Fibroblast of the conjunctiva (primary cell): ENCODE measurements around the gene GPATCH3.
"Not testable (repeated sequence)": the region's sequence is repeated elsewhere in the genome, so short reads cannot be mapped to it uniquely, and the experiment has no call there.

Source experiments
- DNase-seq: peaks from one replicate; pipeline ENCODE4 v3.0.0-alpha.2; 2010; ENCODE audit warnings: low read depth

Gene GPATCH3

DNA sequence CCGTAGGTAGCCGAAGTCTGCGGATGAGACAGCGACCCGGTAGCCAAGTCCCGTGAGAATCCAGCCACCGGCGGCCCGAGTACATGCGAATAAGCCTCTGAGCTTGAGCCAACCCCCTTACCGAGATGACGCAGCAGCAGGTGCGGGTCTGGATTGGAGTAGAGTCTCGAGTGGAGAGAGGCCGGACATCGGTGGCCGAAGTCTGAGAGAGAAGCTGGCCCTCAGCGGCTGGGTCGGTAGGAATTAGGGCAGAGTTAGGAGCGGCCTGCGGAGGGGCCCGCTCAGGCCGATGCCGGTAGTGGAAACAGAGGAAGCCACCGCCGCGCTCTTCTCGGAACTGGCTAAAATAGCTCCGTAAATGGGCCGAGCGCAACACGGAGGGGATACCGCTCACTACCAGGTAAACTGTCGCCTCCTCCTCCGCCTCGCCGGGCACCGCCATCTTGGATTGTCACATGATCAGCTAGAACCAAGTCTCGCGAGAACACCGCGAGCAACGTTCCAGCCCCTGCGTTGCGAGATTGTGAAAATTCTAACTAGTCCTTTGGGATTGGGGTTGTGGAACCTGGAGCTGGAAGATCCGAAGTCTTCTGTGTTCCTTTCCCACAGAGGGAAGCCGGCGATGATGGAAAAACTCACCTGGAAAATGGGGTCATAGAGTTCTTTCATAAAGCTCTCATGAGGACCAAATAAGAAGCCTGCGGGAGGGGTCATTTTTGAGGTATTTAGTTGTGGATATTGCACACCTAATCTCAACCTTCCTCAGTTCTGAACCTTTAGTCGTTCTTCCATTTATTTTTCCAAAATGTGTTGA lies at the start of gene GPATCH3:
TSS of gene GPATCH3 (minus strand) at position 467 of the 814 bp plus-strand sequence. CDS start at position 442, 25 bp downstream.
- DNase-seq = peak; percentile 90

- DNase-seq = no peak
These were observed 49.7 kb upstream of the GPATCH3 start for GRCh38 chr1:26949926-26950319.

DNA sequence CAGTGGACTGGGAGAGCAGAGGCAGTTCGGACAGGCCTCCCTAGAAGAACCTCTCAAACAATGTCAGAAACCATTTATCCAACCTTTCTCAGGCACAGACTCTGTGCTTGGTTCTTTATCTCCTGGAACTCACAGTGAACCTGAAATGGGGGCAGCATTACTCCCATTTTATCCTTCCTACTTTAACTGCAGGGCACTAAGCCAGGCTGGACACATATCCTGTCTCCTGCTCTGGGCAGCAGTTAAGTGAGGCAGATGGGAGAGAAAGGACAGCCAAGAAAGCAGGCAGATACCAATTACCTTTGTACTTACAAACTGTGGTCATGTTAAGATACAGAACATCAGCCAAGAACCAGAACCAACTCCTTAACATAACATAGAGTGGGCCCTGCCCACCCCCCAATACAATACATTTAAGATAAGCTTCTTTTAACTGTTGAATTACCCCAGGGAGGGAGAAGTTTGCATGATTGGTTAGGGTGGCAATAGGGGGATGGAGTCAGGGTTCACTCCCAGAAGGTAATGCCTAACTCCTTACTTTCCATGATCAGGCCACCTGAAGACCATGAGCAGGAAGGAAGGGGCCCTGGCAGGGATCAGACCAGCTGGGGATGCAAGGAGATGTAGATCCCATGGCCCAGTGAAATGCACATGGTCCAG lies 49.1 kb upstream of the GPATCH3 start:
- DNase-seq = no peak

- DNase-seq = not testable (repeated sequence)
These were observed 48.4 kb upstream of the GPATCH3 start for GRCh38 chr1:26948725-26949057.

DNA sequence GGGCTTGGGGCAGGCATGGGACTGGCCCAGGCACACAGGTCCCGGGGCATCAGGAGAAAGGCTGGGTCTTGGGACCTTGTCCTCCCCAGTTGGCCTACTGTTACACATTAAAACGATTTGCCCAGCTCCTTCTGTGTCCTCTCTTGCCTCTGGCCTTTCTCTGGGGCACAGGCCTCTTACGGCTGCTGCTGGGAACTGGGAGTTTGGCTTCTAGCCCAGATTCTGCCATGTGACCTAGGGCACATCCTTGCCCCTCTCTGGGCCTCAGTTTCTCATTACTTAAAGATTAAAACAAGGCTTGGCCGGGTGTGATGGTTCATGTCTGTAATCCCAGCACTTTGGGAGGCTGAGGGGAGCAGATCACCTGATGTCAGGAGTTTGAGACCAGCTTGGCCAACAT lies 46.0 kb upstream of the GPATCH3 start:
- DNase-seq = no peak

DNA sequence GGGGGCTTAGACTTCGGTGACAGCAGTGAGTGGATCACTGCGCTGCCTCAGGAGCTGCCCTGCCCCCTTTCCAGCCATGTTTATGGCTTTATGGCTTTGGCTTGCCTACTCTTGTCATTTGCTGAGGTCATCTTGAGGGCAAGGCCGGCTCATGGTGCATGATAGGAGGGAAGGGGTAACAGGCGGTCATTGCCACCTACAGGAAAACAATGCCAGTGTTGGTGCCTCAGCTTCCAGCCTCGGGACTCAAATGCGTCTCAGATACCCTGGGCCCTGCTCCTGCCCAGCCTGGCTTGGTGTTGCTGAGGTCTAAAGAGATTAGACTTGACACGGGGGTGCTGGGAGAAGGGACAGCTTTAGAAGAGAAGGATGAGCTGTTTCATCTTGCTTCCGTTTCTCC lies 45.5 kb upstream of the GPATCH3 start:
- DNase-seq = no peak

GRCh38 chr1:26945138-26945537 lies 44.9 kb upstream of the GPATCH3 start:
- DNase-seq = no peak

- no peak for DNase-seq
These were observed 42.4 kb upstream of the GPATCH3 start for GRCh38 chr1:26942656-26943055.

DNA sequence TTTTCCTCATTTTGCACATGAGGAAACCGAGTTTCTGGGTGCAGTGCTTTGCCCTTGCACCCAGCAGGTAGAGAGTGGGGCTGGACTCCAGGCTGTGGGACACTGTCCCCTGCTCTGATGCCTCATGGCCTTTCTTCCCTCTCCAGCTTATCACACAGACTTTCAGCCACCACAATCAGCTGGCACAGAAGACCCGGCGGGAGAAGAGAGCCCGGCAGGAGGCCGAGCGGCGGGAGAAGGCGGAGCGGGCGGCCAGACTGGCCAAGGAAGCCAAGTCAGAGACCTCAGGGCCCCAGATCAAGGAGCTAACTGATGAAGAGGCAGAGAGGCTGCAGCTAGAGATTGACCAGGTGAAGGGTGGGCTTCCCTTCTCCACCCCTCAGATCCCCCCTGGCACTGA lies 41.0 kb upstream of the GPATCH3 start:
- no peak for DNase-seq

- DNase-seq = no peak
These were observed 38.4 kb upstream of the GPATCH3 start for GRCh38 chr1:26938659-26939025.

- DNase-seq = no peak
These were observed 37.9 kb upstream of the GPATCH3 start for GRCh38 chr1:26938004-26938658.

- no peak for DNase-seq
These were observed 36.6 kb upstream of the GPATCH3 start for GRCh38 chr1:26936823-26937222.

GRCh38 chr1:26932531-26932930 lies 32.3 kb upstream of the GPATCH3 start:
- no peak for DNase-seq

- DNase-seq = no peak
These were observed 23.4 kb upstream of the GPATCH3 start for GRCh38 chr1:26923711-26924110.

DNA sequence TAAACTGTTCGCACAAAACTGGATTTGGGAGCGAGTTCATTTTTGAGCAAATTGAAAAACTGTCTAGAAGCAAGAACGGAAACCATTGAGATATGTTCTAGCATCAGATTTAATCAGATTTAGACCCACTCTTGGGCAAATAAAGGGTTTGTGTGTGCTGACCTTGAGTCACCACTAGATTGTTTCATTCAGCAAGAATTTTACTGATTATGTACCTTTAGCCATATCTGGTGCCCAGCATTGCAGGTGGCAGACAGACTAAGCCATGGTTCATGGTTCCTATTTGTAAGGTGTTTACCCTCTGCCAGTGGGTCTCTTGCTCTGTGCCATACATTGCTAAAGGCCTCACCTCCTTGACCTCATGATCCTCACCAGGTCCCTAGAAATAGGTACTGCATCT lies 22.6 kb upstream of the GPATCH3 start:
- DNase-seq = no peak

GRCh38 chr1:26922431-26922729 lies 22.1 kb upstream of the GPATCH3 start:
- DNase-seq = no peak

- DNase-seq = peak; percentile 93
These were observed 21.5 kb upstream of the GPATCH3 start, which contains the start of gene NUDC for GRCh38 chr1:26921540-26922430. TSS of gene NUDC (plus strand) at chr1:26921743. CDS start at chr1:26921849, 106 bp downstream.

- no peak for DNase-seq
These were observed 20.9 kb upstream of the GPATCH3 start for GRCh38 chr1:26921126-26921539.

GRCh38 chr1:26915204-26915842 lies 15.1 kb upstream of the GPATCH3 start:
- no peak for DNase-seq

- DNase-seq = no peak
These were observed 13.7 kb upstream of the GPATCH3 start, which contains the start of gene NR0B2 for GRCh38 chr1:26913754-26914619. TSS of gene NR0B2 (minus strand) at chr1:26913975. CDS start at chr1:26913940, 35 bp downstream.

GRCh38 chr1:26913389-26913753 lies 13.1 kb upstream of the GPATCH3 start:
- DNase-seq = no peak
